GM18873 (cell line): ENCODE results near the gene SLC22A14.
"Not testable (repeated sequence)": the region's sequence is repeated elsewhere in the genome, so short reads cannot be mapped to it uniquely, and the experiment has no call there.

Source experiments
- ATAC-seq: cut with Tn5 transposase; IDR thresholded peaks from one replicate; pipeline ENCODE4 v1.9.1; 2021; ENCODE audit warnings: mild to moderate bottlenecking, moderate library complexity, moderate number of reproducible peaks; ENCODE audit not compliant: unreplicated experiment, low FRiP score

SLC22A14 gene

GRCh38 chr3:38281895-38282686 is at the start of gene SLC22A14:
Gene SLC22A14 (plus strand): TSS chr3:38282294. CDS start chr3:38306027, 23,733 bp downstream.
- no peak for ATAC-seq

GRCh38 chr3:38232701-38233100 is 49.4 kb upstream of the SLC22A14 start:
- no peak for ATAC-seq

GRCh38 chr3:38235466-38235865 is 46.6 kb upstream of the SLC22A14 start:
- no peak for ATAC-seq

GRCh38 chr3:38238416-38239008 is 43.6 kb upstream of the SLC22A14 start:
- ATAC-seq, result no peak

GRCh38 chr3:38242812-38243211 is 39.3 kb upstream of the SLC22A14 start:
- ATAC-seq, result not testable (repeated sequence)

GRCh38 chr3:38245930-38246329 is 36.2 kb upstream of the SLC22A14 start:
- no peak for ATAC-seq

- ATAC-seq, result no peak
These were observed 34.6 kb upstream of the SLC22A14 start for GRCh38 chr3:38247366-38248035.

GRCh38 chr3:38250198-38250597 is 31.9 kb upstream of the SLC22A14 start:
- no peak for ATAC-seq

GRCh38 chr3:38251197-38251596 is 30.9 kb upstream of the SLC22A14 start:
- ATAC-seq, result no peak

GRCh38 chr3:38253704-38254103 is 28.4 kb upstream of the SLC22A14 start:
- no peak for ATAC-seq

GRCh38 chr3:38254872-38255271 is 27.2 kb upstream of the SLC22A14 start:
- no peak for ATAC-seq

GRCh38 chr3:38255627-38256026 is 26.5 kb upstream of the SLC22A14 start:
- ATAC-seq, result no peak

GRCh38 chr3:38257583-38257982 is 24.5 kb upstream of the SLC22A14 start:
- no peak for ATAC-seq

GRCh38 chr3:38260474-38260873 is 21.6 kb upstream of the SLC22A14 start:
- ATAC-seq, result no peak

GRCh38 chr3:38264353-38264771 is 17.7 kb upstream of the SLC22A14 start:
- ATAC-seq, result no peak

GRCh38 chr3:38264779-38265178 is 17.3 kb upstream of the SLC22A14 start:
- no peak for ATAC-seq

GRCh38 chr3:38265604-38266307 is 16.3 kb upstream of the SLC22A14 start, which contains the start of gene SLC22A13:
Gene SLC22A13 (plus strand): TSS chr3:38265812. CDS start chr3:38265861, 49 bp downstream.
- no peak for ATAC-seq

GRCh38 chr3:38266810-38267209 is 15.3 kb upstream of the SLC22A14 start:
- no peak for ATAC-seq

GRCh38 chr3:38267662-38268061 is 14.4 kb upstream of the SLC22A14 start:
- no peak for ATAC-seq

- ATAC-seq, result no peak
These were observed 14.0 kb upstream of the SLC22A14 start for GRCh38 chr3:38268087-38268486.

GRCh38 chr3:38268522-38268921 is 13.6 kb upstream of the SLC22A14 start:
- ATAC-seq, result no peak
